H1 (cell line): ENCODE results near the gene MAP3K6. TPM values are rescaled to one million over a fixed set of nuclear protein-coding genes. Genes with fewer than 3 reads are reported as not detected.

ENCODE experiments used
- HDAC2 ChIP-seq, 2 experiments: fragments of 300-600 bp in 1 of 2; sonication (generic) in 1 of 2; IDR thresholded peaks; 2 replicates each; pipeline ENCODE4 v1.6.1; 2011 to 2012; ENCODE audit warnings: low read depth in 2 of 2, low read length in 2 of 2, mild to moderate bottlenecking in 2 of 2, moderate library complexity in 2 of 2, borderline replicate concordance in 1 of 2, inconsistent platforms in 1 of 2
- KDM5A ChIP-seq: fragments of 200-600 bp; IDR thresholded peaks from 2 replicates; pipeline ENCODE4 v1.7.1; 2012; ENCODE audit warnings: mild to moderate bottlenecking, low read length, inconsistent platforms, mixed read lengths
- NRF1 ChIP-seq: IDR thresholded peaks from 2 replicates; pipeline ENCODE4 v1.6.1; 2011; ENCODE audit warnings: mild to moderate bottlenecking, low read depth, low read length, improper control_type of control experiment
- RBBP5 ChIP-seq: IDR thresholded peaks from 2 replicates; pipeline ENCODE4 v1.7.1; 2012; ENCODE audit warnings: low read depth, mild to moderate bottlenecking, inconsistent platforms, low read length, moderate library complexity, borderline replicate concordance
- polyA plus RNA-seq, 7 experiments: library from polyadenylated mRNA; depleted of rRNA in 3 of 7; stranded (reverse) in 5 of 7; unstranded in 2 of 7; fragments of >200 nt in 5 of 7; fragments of 200-250 nt in 2 of 7; gene quantifications; 1 replicate in 5 of 7; 2 replicates in 1 of 7; 4 replicates in 1 of 7; pipeline versions ENCODE4 v1.2.1 to v1.2.3, GENCODE V29; 2011 to 2013; ENCODE audit warnings: missing spikeins in 2 of 7, mixed read lengths in 2 of 7
- total RNA-seq: library from RNA; stranded (reverse); fragmentation: NEBNext Ultra II Directional; extraction: Animal tissue kit (Norgen Biotek cat#: 25700); gene quantifications from 2 replicates; pipeline ENCODE4 v1.2.1, GENCODE V29; 2021
- TF ChIP-seq, protein P1 (sequence below): fragments of 300-600 bp; sonication (generic); IDR thresholded peaks from 2 replicates; pipeline ENCODE4 v1.7.1; 2012; ENCODE audit warnings: low read length, moderate library complexity, mild to moderate bottlenecking, inconsistent platforms; ENCODE audit not compliant: insufficient replicate concordance
- TF ChIP-seq, protein P2 (sequence below): IDR thresholded peaks from 2 replicates; pipeline ENCODE4 v1.6.1; 2012; ENCODE audit warnings: low read length, inconsistent platforms
- TF ChIP-seq, protein P3 (sequence below), 3 experiments: IDR thresholded peaks; 1 replicate in 2 of 3; 2 replicates in 1 of 3; pipeline versions ENCODE4 v1.5.1 to v1.6.1; 2011; ENCODE audit warnings: low read length in 3 of 3, mild to moderate bottlenecking in 3 of 3, inconsistent platforms in 2 of 3, low read depth in 1 of 3, moderate library complexity in 1 of 3; ENCODE audit not compliant: insufficient read depth in 1 of 3; ENCODE audit errors: control extremely low read depth in 1 of 3

The MAP3K6 gene
- total and polyA plus RNA-seq, 2 of the 8 experiments (the other 6 are each of a cell fraction or from before 2014, with no cell fraction given) = 7.4 to 7.6 TPM

DNA sequence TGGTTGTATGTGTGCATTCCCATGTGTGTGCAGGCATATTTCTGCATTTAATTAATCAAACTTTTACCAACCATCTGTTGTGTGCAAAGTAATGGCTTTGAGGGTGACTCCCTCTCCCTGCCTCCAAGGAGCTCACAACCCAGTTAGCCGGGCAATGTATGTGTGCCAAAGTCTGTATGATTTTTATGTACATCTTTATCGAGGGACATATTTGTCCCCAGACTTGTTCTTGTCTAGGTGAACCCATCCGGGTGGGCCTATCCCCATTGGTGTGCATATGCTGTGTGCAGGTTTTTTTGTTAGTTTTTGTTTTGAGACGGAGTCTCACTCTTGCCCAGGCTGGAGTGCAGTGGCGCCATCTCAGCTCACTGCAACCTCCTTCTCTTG lies 23.1 kb downstream of the MAP3K6 start (continued):
- TF ChIP-seq, protein P1, sequence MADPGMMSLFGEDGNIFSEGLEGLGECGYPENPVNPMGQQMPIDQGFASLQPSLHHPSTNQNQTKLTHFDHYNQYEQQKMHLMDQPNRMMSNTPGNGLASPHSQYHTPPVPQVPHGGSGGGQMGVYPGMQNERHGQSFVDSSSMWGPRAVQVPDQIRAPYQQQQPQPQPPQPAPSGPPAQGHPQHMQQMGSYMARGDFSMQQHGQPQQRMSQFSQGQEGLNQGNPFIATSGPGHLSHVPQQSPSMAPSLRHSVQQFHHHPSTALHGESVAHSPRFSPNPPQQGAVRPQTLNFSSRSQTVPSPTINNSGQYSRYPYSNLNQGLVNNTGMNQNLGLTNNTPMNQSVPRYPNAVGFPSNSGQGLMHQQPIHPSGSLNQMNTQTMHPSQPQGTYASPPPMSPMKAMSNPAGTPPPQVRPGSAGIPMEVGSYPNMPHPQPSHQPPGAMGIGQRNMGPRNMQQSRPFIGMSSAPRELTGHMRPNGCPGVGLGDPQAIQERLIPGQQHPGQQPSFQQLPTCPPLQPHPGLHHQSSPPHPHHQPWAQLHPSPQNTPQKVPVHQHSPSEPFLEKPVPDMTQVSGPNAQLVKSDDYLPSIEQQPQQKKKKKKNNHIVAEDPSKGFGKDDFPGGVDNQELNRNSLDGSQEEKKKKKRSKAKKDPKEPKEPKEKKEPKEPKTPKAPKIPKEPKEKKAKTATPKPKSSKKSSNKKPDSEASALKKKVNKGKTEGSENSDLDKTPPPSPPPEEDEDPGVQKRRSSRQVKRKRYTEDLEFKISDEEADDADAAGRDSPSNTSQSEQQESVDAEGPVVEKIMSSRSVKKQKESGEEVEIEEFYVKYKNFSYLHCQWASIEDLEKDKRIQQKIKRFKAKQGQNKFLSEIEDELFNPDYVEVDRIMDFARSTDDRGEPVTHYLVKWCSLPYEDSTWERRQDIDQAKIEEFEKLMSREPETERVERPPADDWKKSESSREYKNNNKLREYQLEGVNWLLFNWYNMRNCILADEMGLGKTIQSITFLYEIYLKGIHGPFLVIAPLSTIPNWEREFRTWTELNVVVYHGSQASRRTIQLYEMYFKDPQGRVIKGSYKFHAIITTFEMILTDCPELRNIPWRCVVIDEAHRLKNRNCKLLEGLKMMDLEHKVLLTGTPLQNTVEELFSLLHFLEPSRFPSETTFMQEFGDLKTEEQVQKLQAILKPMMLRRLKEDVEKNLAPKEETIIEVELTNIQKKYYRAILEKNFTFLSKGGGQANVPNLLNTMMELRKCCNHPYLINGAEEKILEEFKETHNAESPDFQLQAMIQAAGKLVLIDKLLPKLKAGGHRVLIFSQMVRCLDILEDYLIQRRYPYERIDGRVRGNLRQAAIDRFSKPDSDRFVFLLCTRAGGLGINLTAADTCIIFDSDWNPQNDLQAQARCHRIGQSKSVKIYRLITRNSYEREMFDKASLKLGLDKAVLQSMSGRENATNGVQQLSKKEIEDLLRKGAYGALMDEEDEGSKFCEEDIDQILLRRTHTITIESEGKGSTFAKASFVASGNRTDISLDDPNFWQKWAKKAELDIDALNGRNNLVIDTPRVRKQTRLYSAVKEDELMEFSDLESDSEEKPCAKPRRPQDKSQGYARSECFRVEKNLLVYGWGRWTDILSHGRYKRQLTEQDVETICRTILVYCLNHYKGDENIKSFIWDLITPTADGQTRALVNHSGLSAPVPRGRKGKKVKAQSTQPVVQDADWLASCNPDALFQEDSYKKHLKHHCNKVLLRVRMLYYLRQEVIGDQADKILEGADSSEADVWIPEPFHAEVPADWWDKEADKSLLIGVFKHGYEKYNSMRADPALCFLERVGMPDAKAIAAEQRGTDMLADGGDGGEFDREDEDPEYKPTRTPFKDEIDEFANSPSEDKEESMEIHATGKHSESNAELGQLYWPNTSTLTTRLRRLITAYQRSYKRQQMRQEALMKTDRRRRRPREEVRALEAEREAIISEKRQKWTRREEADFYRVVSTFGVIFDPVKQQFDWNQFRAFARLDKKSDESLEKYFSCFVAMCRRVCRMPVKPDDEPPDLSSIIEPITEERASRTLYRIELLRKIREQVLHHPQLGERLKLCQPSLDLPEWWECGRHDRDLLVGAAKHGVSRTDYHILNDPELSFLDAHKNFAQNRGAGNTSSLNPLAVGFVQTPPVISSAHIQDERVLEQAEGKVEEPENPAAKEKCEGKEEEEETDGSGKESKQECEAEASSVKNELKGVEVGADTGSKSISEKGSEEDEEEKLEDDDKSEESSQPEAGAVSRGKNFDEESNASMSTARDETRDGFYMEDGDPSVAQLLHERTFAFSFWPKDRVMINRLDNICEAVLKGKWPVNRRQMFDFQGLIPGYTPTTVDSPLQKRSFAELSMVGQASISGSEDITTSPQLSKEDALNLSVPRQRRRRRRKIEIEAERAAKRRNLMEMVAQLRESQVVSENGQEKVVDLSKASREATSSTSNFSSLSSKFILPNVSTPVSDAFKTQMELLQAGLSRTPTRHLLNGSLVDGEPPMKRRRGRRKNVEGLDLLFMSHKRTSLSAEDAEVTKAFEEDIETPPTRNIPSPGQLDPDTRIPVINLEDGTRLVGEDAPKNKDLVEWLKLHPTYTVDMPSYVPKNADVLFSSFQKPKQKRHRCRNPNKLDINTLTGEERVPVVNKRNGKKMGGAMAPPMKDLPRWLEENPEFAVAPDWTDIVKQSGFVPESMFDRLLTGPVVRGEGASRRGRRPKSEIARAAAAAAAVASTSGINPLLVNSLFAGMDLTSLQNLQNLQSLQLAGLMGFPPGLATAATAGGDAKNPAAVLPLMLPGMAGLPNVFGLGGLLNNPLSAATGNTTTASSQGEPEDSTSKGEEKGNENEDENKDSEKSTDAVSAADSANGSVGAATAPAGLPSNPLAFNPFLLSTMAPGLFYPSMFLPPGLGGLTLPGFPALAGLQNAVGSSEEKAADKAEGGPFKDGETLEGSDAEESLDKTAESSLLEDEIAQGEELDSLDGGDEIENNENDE = no peak
- TF ChIP-seq RBBP5 (no peak), NRF1 (no peak), HDAC2 (IDR thresholded peaks at IDR 0.05; ENCODE audit: borderline replicate concordance in 1 of 2, low read depth in 2 of 2, low read length in 2 of 2) (no peak), KDM5A (no peak)
- TF ChIP-seq, protein P2, sequence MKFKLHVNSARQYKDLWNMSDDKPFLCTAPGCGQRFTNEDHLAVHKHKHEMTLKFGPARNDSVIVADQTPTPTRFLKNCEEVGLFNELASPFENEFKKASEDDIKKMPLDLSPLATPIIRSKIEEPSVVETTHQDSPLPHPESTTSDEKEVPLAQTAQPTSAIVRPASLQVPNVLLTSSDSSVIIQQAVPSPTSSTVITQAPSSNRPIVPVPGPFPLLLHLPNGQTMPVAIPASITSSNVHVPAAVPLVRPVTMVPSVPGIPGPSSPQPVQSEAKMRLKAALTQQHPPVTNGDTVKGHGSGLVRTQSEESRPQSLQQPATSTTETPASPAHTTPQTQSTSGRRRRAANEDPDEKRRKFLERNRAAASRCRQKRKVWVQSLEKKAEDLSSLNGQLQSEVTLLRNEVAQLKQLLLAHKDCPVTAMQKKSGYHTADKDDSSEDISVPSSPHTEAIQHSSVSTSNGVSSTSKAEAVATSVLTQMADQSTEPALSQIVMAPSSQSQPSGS = no peak
- TF ChIP-seq, protein P3, sequence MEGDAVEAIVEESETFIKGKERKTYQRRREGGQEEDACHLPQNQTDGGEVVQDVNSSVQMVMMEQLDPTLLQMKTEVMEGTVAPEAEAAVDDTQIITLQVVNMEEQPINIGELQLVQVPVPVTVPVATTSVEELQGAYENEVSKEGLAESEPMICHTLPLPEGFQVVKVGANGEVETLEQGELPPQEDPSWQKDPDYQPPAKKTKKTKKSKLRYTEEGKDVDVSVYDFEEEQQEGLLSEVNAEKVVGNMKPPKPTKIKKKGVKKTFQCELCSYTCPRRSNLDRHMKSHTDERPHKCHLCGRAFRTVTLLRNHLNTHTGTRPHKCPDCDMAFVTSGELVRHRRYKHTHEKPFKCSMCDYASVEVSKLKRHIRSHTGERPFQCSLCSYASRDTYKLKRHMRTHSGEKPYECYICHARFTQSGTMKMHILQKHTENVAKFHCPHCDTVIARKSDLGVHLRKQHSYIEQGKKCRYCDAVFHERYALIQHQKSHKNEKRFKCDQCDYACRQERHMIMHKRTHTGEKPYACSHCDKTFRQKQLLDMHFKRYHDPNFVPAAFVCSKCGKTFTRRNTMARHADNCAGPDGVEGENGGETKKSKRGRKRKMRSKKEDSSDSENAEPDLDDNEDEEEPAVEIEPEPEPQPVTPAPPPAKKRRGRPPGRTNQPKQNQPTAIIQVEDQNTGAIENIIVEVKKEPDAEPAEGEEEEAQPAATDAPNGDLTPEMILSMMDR (IDR thresholded peaks at IDR 0.05; ENCODE audit: control extremely low read depth in 1 of 3, insufficient read depth in 1 of 3, low read depth in 1 of 3, low read length in 3 of 3) = no peak
